Pulmonary artery endothelial cell (primary cell): ENCODE measurements around the gene ADCY9. TPM values are rescaled to one million over a fixed set of nuclear protein-coding genes. Genes with fewer than 3 reads are reported as not detected.
"Not testable (repeated sequence)": the region's sequence is repeated elsewhere in the genome, so short reads cannot be mapped to it uniquely, and the experiment has no call there.

Experiments
- DNase-seq: peaks from one replicate; pipeline ENCODE4 v3.0.0-alpha.2; 2011; ENCODE audit warnings: low read depth, low spot score
- total RNA-seq: library from RNA; depleted of rRNA; stranded (reverse); fragments of >200 nt; gene quantifications from 2 replicates; pipeline ENCODE4 v1.2.3, GENCODE V29; 2014

ADCY9 gene
- total RNA-seq, result 6.3 and 14.5 TPM in 2 replicates

- peak; percentile 30 for DNase-seq
These were observed at the start of gene ADCY9 for GRCh38 chr16:4116325-4117249. TSS of gene ADCY9 (minus strand) at chr16:4116442. CDS start at chr16:4115442, 1,000 bp downstream.

- DNase-seq, result no peak
These were observed 44.6 kb upstream of the ADCY9 start for GRCh38 chr16:4160658-4161430.

- DNase-seq, result no peak
These were observed 43.5 kb upstream of the ADCY9 start for GRCh38 chr16:4159726-4160125.

GRCh38 chr16:4158143-4159093, 42.2 kb upstream of the ADCY9 start:
- no peak for DNase-seq

GRCh38 chr16:4157376-4157825, 41.2 kb upstream of the ADCY9 start:
- DNase-seq, result no peak

- DNase-seq, result not testable (repeated sequence)
These were observed 40.3 kb upstream of the ADCY9 start for GRCh38 chr16:4156503-4156902.

GRCh38 chr16:4153364-4153763, 37.1 kb upstream of the ADCY9 start:
- DNase-seq, result not testable (repeated sequence)

- DNase-seq, result no peak
These were observed 36.0 kb upstream of the ADCY9 start for GRCh38 chr16:4152267-4152666.

- DNase-seq, result no peak
These were observed 31.0 kb upstream of the ADCY9 start for GRCh38 chr16:4147236-4147635.

GRCh38 chr16:4142268-4142667, 26.0 kb upstream of the ADCY9 start:
- no peak for DNase-seq

GRCh38 chr16:4141604-4142003, 25.4 kb upstream of the ADCY9 start:
- no peak for DNase-seq

GRCh38 chr16:4140652-4141051, 24.4 kb upstream of the ADCY9 start:
- DNase-seq, result no peak

GRCh38 chr16:4139968-4140367, 23.7 kb upstream of the ADCY9 start:
- no peak for DNase-seq

- DNase-seq, result no peak
These were observed 22.5 kb upstream of the ADCY9 start for GRCh38 chr16:4138713-4139112.

- DNase-seq, result no peak
These were observed 21.2 kb upstream of the ADCY9 start for GRCh38 chr16:4137438-4137837.

- no peak for DNase-seq
These were observed 20.1 kb upstream of the ADCY9 start for GRCh38 chr16:4136229-4136813.

- DNase-seq, result no peak
These were observed 19.3 kb upstream of the ADCY9 start for GRCh38 chr16:4135537-4135936.

- no peak for DNase-seq
These were observed 17.7 kb upstream of the ADCY9 start for GRCh38 chr16:4133897-4134372.

GRCh38 chr16:4131621-4132020, 15.4 kb upstream of the ADCY9 start:
- no peak for DNase-seq

- DNase-seq, result no peak
These were observed 8.5 kb upstream of the ADCY9 start for GRCh38 chr16:4124535-4125294.
